HepG2 (cell line): ENCODE data around the gene MST1. TPM values are rescaled to one million over a fixed set of nuclear protein-coding genes. Genes with fewer than 3 reads are reported as not detected.
A peak's percentile ranks its signal among the peaks of the same experiment; 100 is the strongest.

Source experiments
- DNMT3B ChIP-seq: conservative IDR thresholded peaks from 2 replicates; pipeline ENCODE4 v1.6.1; 2016; ENCODE audit warnings: missing biosample characterization, control low read depth
- ELK4 ChIP-seq: sonication (generic); formaldehyde crosslinking; IDR thresholded peaks from 2 replicates; pipeline ENCODE4 v1.9.0; 2021; ENCODE audit warnings: missing genetic modification reagents, borderline replicate concordance
- HBP1 ChIP-seq: IDR thresholded peaks from 2 replicates; pipeline ENCODE4 v1.6.1; 2016; ENCODE audit warnings: low read depth, control low read depth
- HNF1A ChIP-seq, 2 experiments: sonication (generic) in 1 of 2; formaldehyde crosslinking in 1 of 2; IDR thresholded peaks; 2 replicates each; pipeline versions ENCODE4 v1.4.0 to v1.6.1; 2016 to 2020; ENCODE audit warnings: borderline replicate concordance in 1 of 2, low read depth in 1 of 2, mild to moderate bottlenecking in 1 of 2, missing genetic modification reagents in 1 of 2
- IKZF4 ChIP-seq: sonication (generic); formaldehyde crosslinking; IDR thresholded peaks from 2 replicates; pipeline ENCODE4 v1.5.1; 2020; ENCODE audit warnings: borderline replicate concordance, mild to moderate bottlenecking, low read depth, missing genetic modification reagents; ENCODE audit errors: not compliant biosample characterization
- JDP2 ChIP-seq: sonication (generic); formaldehyde crosslinking; IDR thresholded peaks from 2 replicates; pipeline ENCODE4 v1.8.1; 2022; ENCODE audit warnings: missing genetic modification reagents, borderline replicate concordance
- MATR3 ChIP-seq: sonication (generic); formaldehyde crosslinking; IDR thresholded peaks from 2 replicates; pipeline ENCODE4 v1.4.0; 2020; ENCODE audit warnings: missing genetic modification reagents
- MED8 ChIP-seq: sonication (generic); formaldehyde crosslinking; IDR thresholded peaks from 2 replicates; pipeline ENCODE4 v1.8.1; 2023; ENCODE audit warnings: mild to moderate bottlenecking, missing genetic modification reagents; ENCODE audit not compliant: insufficient replicate concordance
- MTA3 ChIP-seq: sonication (generic); formaldehyde crosslinking; IDR thresholded peaks from 2 replicates; pipeline ENCODE4 v1.4.0; 2020; ENCODE audit warnings: missing genetic modification reagents
- MYC ChIP-seq: sonication (generic); formaldehyde crosslinking; IDR thresholded peaks from 2 replicates; pipeline ENCODE4 v1.9.0; 2021; ENCODE audit warnings: missing genetic modification reagents, borderline replicate concordance
- NFE2L1 ChIP-seq: sonication (generic); formaldehyde crosslinking; IDR thresholded peaks from 2 replicates; pipeline ENCODE4 v1.4.0; 2020; ENCODE audit warnings: missing genetic modification reagents, mild to moderate bottlenecking, borderline replicate concordance
- SP4 ChIP-seq: sonication (generic); formaldehyde crosslinking; IDR thresholded peaks from 2 replicates; pipeline ENCODE4 v1.8.1; 2023; ENCODE audit warnings: mild to moderate bottlenecking, missing genetic modification reagents
- TFDP2 ChIP-seq: sonication (generic); formaldehyde crosslinking; IDR thresholded peaks from 2 replicates; pipeline ENCODE4 v1.4.0; 2020; ENCODE audit warnings: missing genetic modification reagents
- U2AF2 ChIP-seq: fragments of 200-400 bp; formaldehyde crosslinking; IDR thresholded peaks from 2 replicates; pipeline ENCODE4 v1.6.1; 2017; ENCODE audit warnings: low read depth, mild to moderate bottlenecking, low read length
- ZBTB49 ChIP-seq: sonication (generic); formaldehyde crosslinking; IDR thresholded peaks from 2 replicates; pipeline ENCODE4 v1.4.0; 2020; ENCODE audit warnings: missing genetic modification reagents, borderline replicate concordance
- ZNF530 ChIP-seq: sonication (generic); formaldehyde crosslinking; IDR thresholded peaks from 2 replicates; pipeline ENCODE4 v1.5.0; 2020; ENCODE audit warnings: low read depth, mild to moderate bottlenecking, missing genetic modification reagents
- ZNF543 ChIP-seq: sonication (generic); formaldehyde crosslinking; IDR thresholded peaks from 2 replicates; pipeline ENCODE4 v1.4.0; 2020; ENCODE audit warnings: mild to moderate bottlenecking, missing genetic modification reagents
- polyA plus RNA-seq, 8 experiments: library from polyadenylated mRNA; depleted of rRNA in 3 of 8; stranded (reverse) in 7 of 8; unstranded in 1 of 8; fragments of >200 nt; fragmentation: Illumina TruSeq in 4 of 8; extraction: Trizol in 4 of 8; gene quantifications; 2 replicates each; pipeline versions ENCODE4 v1.2.1 to v1.2.3, GENCODE V29; 2011 to 2016; ENCODE audit warnings: low read depth in 4 of 8, missing spikeins in 1 of 8, mixed read lengths in 1 of 8; ENCODE audit not compliant: insufficient read depth in 1 of 8
- total RNA-seq, 5 experiments: library from RNA; depleted of rRNA; stranded (reverse); fragments of >200 nt; fragmentation: Illumina TruSeq; extraction: Trizol; gene quantifications; 2 replicates each; pipeline ENCODE4 v1.2.3, GENCODE V29; 2016; ENCODE audit warnings: low read depth in 1 of 5

The MST1 gene
- total and polyA plus RNA-seq, 2 of the 13 experiments (the other 11 are each of a cell fraction or from before 2014, with no cell fraction given), result 189 to 452 TPM

GRCh38 chr3:49671291-49672288, 17.7 kb downstream of the MST1 start (continued):
- TF ChIP-seq ZBTB49 (CRISPR knock-in tag) (no peak), MTA3 (CRISPR knock-in tag) (no peak), TFDP2 (CRISPR knock-in tag) (no peak), HBP1 (CRISPR knock-in tag) (no peak), ZNF543 (CRISPR knock-in tag) (no peak), HNF1A (IDR thresholded peaks at IDR 0.05; ENCODE audit: low read depth) (no peak), HNF1A (CRISPR knock-in tag; IDR thresholded peaks at IDR 0.05; ENCODE audit: borderline replicate concordance) (no peak), MYC (no peak; the same call in 1 of the 2 replicates), MATR3 (CRISPR knock-in tag) (no peak), IKZF4 (CRISPR knock-in tag) (no peak), MED8 (CRISPR knock-in tag) (no peak), U2AF2 (no peak), ELK4 (no peak), DNMT3B (CRISPR knock-in tag) (no peak), SP4 (CRISPR knock-in tag) (peak; percentile 22; the same call in 1 of the 2 replicates), NFE2L1 (no peak), ZNF530 (CRISPR knock-in tag) (no peak), JDP2 (CRISPR knock-in tag) (no peak)
